ENCODE measurements around the gene ZNF423. TPM values are rescaled to one million over a fixed set of nuclear protein-coding genes. Genes with fewer than 3 reads are reported as not detected.

ZNF423 gene
- total RNA-seq, 4 donors from 2014 or later = 0.67 to 3.7 (median 2.2) TPM

- no peak overlapping the region for H3K4me3 ChIP-seq (ENCODE audit: low read depth, poor library complexity, severe bottlenecking)
- WGBS, 2 donors = 78 to 84% methylated on average over 9 of the region's 9 CpGs
- intact Hi-C loops (cut with DNase I; ENCODE audit: low total_unique reads) = no loop called here
- DNase-seq (ENCODE audit: low spot score in 2 of 2) = no peak
- TF ChIP-seq CTCF (IDR thresholded peaks at IDR 0.05) (no peak), POLR2A (IDR thresholded peaks at IDR 0.05) (no peak)
Measured at GRCh38 chr16:49542391-49542891, 313.5 kb downstream of the ZNF423 start.

GRCh38 chr16:49540836-49541235 lies 315.1 kb downstream of the ZNF423 start:
- no peak overlapping the region for H3K4me3 ChIP-seq (ENCODE audit: low read depth, poor library complexity, severe bottlenecking)
- WGBS, 2 donors = 87 to 97% methylated on average over 2 of the region's 2 CpGs
- no peak for TF ChIP-seq CTCF (IDR thresholded peaks at IDR 0.05)
- TF ChIP-seq POLR2A (IDR thresholded peaks at IDR 0.05) = no peak
- DNase-seq (ENCODE audit: low spot score in 2 of 2) = no peak
- intact Hi-C loops (cut with DNase I; ENCODE audit: low total_unique reads) = no loop called here

DNA sequence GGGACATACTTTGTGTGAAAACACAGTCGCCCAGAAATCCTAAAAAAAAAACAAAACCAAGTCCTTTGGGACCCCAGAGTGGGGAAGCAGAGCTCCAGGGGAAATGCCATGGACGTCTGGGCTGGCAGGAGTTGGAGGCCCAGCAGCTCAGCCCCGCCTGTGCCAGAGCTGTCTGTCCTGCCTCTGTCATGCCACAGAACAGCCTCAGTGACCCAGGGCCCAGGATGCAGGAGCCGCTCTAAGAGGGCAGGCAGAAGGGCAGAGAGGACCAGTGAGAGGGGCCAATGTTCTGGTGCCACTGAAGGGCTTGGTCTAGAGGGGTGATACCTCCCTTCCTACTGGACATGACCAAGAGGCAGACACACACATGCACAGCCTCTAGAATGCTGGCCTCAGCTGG lies 316.2 kb downstream of the ZNF423 start:
- WGBS, 2 donors = 59 to 73% methylated on average over 4 of the region's 4 CpGs
- intact Hi-C loops (cut with DNase I; ENCODE audit: low total_unique reads) = no loop called here
- no peak for DNase-seq (ENCODE audit: low spot score in 2 of 2)
- TF ChIP-seq CTCF (IDR thresholded peaks at IDR 0.05) (no peak), POLR2A (IDR thresholded peaks at IDR 0.05) (no peak)
- H3K4me3 ChIP-seq (ENCODE audit: low read depth, poor library complexity, severe bottlenecking) = no peak overlapping the region

DNA sequence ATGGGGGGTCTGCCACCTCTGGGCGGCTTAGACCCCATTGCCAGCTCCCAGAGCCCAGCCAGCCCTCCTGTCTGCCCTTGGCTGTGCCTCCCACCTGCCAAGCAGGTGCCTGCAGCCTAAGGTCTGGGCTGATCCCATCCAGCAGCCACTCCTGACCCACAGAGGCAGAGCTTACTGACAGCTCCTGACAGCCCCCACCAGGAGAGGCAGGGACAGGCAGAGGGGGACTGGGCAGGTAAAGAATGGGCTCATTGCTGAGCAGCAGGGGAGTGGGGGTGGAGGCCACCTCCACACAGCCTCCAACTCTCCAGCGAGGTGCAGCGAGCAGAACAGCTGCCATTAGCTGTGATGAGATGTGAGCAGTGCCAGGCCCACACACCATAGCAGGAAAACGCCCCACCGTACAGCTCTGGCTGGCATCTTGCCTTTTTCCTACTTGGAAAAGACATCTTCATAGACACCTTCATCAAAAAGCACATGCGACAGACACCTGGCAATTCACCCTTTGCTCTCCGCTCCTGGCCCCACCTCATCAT lies 317.9 kb downstream of the ZNF423 start:
- no peak overlapping the region for H3K4me3 ChIP-seq (ENCODE audit: low read depth, poor library complexity, severe bottlenecking)
- no peak for TF ChIP-seq POLR2A (IDR thresholded peaks at IDR 0.05)
- no peak for TF ChIP-seq CTCF (IDR thresholded peaks at IDR 0.05)
- intact Hi-C loops (cut with DNase I; ENCODE audit: low total_unique reads) = no loop called here
- no peak for DNase-seq (ENCODE audit: low spot score in 2 of 2)
- WGBS, 2 donors = 50 to 71% methylated on average over 7 of the region's 7 CpGs

DNA sequence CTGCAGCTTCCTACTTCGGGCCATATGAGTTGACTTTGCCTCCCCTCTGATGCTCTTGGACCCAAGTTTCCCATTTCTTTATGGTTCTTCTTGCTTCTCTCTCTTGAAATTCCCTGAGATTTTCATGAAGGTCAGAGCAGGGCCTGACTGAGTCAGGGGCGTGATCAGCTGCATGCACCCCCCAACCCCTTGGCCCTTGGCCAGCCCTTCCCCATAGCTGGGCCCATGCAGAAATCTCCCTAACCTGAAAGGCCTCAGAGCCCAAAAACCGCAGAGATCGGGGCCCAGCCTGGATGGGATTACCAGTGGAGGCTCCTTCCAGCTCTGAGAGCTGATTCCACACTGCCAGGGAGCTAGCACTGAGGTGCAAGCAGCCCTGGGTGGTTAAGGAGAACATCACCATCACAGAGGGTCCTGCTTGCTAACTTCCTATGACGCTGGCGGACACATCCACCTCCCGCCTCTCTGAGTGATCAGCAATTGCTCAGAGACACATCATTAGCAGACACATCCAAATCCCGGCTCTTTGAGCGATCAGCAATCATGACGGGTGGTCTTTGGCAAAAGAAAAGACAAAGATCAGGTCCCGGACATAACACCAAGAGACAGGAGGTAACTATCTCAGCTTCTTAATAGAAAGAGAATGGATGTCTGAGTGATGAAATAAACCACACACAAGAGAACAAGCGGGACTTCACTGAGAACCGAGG lies 320.9 kb downstream of the ZNF423 start:
- no peak overlapping the region for H3K4me3 ChIP-seq (ENCODE audit: low read depth, poor library complexity, severe bottlenecking)
- intact Hi-C loops (cut with DNase I; ENCODE audit: low total_unique reads) = no loop called here
- WGBS, 2 donors = 89 to 92% methylated on average over 12 to 13 of the region's 13 CpGs
- no peak for DNase-seq (ENCODE audit: low spot score in 2 of 2)
- TF ChIP-seq CTCF (IDR thresholded peaks at IDR 0.05) (no peak), POLR2A (IDR thresholded peaks at IDR 0.05) (no peak)

Measured in lower leg skin (tissue), 4 donors.